ENCODE data around the gene IFT57. TPM values are rescaled to one million over a fixed set of nuclear protein-coding genes. Genes with fewer than 3 reads are reported as not detected.

Gene IFT57
- total and polyA plus RNA-seq, 10 of the 15 experiments (the other 5 are each of a cell fraction or from before 2014, with no cell fraction given), result 1.8 to 25.0 (median 7.5) TPM

DNA sequence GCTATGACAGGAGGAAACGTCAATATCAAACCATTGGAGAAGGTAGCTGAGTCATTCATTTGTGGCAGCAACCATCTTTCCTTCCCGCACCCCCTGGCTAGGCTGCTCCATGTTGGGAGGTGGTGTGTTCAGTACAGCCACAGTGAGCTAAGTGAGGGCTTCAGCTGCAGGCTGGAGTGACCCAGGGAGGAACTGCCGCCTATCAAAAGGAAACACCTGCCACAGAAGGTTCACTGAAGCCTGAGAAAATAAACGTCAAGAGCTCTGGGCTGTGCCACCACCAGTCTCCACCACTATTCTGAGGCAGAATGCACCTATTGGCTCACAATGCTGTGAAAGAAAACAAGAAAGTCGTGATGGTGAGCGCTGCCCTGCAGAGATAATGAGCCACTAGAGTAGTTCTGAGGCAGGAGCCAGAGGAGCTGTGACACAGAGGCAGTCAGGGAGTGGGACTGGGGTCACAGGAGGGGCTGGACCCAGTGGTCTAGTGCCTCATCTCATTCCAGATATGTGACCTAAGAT, 96.6 kb downstream of the IFT57 start (continued):
- TF ChIP-seq, protein P1, sequence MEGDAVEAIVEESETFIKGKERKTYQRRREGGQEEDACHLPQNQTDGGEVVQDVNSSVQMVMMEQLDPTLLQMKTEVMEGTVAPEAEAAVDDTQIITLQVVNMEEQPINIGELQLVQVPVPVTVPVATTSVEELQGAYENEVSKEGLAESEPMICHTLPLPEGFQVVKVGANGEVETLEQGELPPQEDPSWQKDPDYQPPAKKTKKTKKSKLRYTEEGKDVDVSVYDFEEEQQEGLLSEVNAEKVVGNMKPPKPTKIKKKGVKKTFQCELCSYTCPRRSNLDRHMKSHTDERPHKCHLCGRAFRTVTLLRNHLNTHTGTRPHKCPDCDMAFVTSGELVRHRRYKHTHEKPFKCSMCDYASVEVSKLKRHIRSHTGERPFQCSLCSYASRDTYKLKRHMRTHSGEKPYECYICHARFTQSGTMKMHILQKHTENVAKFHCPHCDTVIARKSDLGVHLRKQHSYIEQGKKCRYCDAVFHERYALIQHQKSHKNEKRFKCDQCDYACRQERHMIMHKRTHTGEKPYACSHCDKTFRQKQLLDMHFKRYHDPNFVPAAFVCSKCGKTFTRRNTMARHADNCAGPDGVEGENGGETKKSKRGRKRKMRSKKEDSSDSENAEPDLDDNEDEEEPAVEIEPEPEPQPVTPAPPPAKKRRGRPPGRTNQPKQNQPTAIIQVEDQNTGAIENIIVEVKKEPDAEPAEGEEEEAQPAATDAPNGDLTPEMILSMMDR (IDR thresholded peaks at IDR 0.05 in 2 of 3, conservative IDR thresholded peaks at IDR 0.05 in 1 of 3; ENCODE audit: control insufficient read depth in 2 of 3, extremely low read depth in 1 of 3, insufficient read depth in 1 of 3, low read depth in 3 of 3, low read length in 3 of 3), result no peak; a peak in 1 of 6 replicates
- TF ChIP-seq, protein P2, sequence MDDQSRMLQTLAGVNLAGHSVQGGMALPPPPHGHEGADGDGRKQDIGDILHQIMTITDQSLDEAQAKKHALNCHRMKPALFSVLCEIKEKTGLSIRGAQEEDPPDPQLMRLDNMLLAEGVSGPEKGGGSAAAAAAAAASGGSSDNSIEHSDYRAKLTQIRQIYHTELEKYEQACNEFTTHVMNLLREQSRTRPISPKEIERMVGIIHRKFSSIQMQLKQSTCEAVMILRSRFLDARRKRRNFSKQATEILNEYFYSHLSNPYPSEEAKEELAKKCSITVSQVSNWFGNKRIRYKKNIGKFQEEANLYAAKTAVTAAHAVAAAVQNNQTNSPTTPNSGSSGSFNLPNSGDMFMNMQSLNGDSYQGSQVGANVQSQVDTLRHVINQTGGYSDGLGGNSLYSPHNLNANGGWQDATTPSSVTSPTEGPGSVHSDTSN (IDR thresholded peaks at IDR 0.05; ENCODE audit: insufficient replicate concordance, low read depth, low read length), result no peak
- TF ChIP-seq CHD1 (IDR thresholded peaks at IDR 0.05; ENCODE audit: low read depth, low read length) (no peak), GATAD2B (conservative IDR thresholded peaks at IDR 0.05; ENCODE audit: low read depth) (0 out of 2 replicates have a peak, but pooled peaks have one; percentile 9), TCF7 (IDR thresholded peaks at IDR 0.05; ENCODE audit: borderline replicate concordance) (no peak), PAX8 (IDR thresholded peaks at IDR 0.05) (no peak), NFYB (IDR thresholded peaks at IDR 0.05; ENCODE audit: insufficient read depth, low read depth, low read length) (peak; percentile 90), SMC3 (IDR thresholded peaks at IDR 0.05; ENCODE audit: borderline replicate concordance, low read length) (0 out of 2 replicates have a peak, but pooled peaks have one; percentile 2), FOXM1 (IDR thresholded peaks at IDR 0.05; ENCODE audit: low read depth, low read length) (no peak), HCFC1 (IDR thresholded peaks at IDR 0.05; ENCODE audit: low read length) (no peak), TARDBP (IDR thresholded peaks at IDR 0.05; ENCODE audit: borderline replicate concordance) (no peak), BACH1 (IDR thresholded peaks at IDR 0.05; ENCODE audit: borderline replicate concordance) (no peak), GABPA (IDR thresholded peaks at IDR 0.05; ENCODE audit: low read depth) (no peak), BHLHE40 (IDR thresholded peaks at IDR 0.05; ENCODE audit: borderline replicate concordance in 1 of 2, low read depth in 2 of 2, low read length in 1 of 2) (0 out of 4 replicates have a peak, but pooled peaks of 1 of the 2 experiments have one; percentile 18), MTA3 (IDR thresholded peaks at IDR 0.05; ENCODE audit: borderline replicate concordance, low read length) (no peak), NR2C1 (IDR thresholded peaks at IDR 0.05) (no peak), ZBED1 (IDR thresholded peaks at IDR 0.05; ENCODE audit: borderline replicate concordance) (peak; percentile 26; the same call in 1 of the 2 replicates), TCF12 (IDR thresholded peaks at IDR 0.05; ENCODE audit: low read depth, low read length) (peak; percentile 89; the same call in 1 of the 2 replicates), YBX1 (IDR thresholded peaks at IDR 0.05) (no peak), FOXK2 (IDR thresholded peaks at IDR 0.05) (no peak), CREM (IDR thresholded peaks at IDR 0.05; ENCODE audit: low read depth) (peak; percentile 57; the same call in 1 of the 2 replicates), HDAC2 (IDR thresholded peaks at IDR 0.05) (no peak), SREBF2 (IDR thresholded peaks at IDR 0.05; ENCODE audit: low read length) (no peak)
- TF ChIP-seq, protein P3, sequence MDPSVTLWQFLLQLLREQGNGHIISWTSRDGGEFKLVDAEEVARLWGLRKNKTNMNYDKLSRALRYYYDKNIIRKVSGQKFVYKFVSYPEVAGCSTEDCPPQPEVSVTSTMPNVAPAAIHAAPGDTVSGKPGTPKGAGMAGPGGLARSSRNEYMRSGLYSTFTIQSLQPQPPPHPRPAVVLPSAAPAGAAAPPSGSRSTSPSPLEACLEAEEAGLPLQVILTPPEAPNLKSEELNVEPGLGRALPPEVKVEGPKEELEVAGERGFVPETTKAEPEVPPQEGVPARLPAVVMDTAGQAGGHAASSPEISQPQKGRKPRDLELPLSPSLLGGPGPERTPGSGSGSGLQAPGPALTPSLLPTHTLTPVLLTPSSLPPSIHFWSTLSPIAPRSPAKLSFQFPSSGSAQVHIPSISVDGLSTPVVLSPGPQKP (IDR thresholded peaks at IDR 0.05; ENCODE audit: low read depth, low read length), result no peak
- TF ChIP-seq, protein P4, sequence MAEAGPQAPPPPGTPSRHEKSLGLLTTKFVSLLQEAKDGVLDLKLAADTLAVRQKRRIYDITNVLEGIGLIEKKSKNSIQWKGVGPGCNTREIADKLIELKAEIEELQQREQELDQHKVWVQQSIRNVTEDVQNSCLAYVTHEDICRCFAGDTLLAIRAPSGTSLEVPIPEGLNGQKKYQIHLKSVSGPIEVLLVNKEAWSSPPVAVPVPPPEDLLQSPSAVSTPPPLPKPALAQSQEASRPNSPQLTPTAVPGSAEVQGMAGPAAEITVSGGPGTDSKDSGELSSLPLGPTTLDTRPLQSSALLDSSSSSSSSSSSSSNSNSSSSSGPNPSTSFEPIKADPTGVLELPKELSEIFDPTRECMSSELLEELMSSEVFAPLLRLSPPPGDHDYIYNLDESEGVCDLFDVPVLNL (IDR thresholded peaks at IDR 0.05; ENCODE audit: low read depth, low read length), result no peak
- TF ChIP-seq, protein P5, sequence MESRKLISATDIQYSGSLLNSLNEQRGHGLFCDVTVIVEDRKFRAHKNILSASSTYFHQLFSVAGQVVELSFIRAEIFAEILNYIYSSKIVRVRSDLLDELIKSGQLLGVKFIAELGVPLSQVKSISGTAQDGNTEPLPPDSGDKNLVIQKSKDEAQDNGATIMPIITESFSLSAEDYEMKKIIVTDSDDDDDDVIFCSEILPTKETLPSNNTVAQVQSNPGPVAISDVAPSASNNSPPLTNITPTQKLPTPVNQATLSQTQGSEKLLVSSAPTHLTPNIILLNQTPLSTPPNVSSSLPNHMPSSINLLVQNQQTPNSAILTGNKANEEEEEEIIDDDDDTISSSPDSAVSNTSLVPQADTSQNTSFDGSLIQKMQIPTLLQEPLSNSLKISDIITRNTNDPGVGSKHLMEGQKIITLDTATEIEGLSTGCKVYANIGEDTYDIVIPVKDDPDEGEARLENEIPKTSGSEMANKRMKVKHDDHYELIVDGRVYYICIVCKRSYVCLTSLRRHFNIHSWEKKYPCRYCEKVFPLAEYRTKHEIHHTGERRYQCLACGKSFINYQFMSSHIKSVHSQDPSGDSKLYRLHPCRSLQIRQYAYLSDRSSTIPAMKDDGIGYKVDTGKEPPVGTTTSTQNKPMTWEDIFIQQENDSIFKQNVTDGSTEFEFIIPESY (IDR thresholded peaks at IDR 0.05), result no peak
